Naive thymus-derived CD8-positive, alpha-beta T cell (primary cell): ENCODE measurements around the gene ARMH3. TPM values are rescaled to one million over a fixed set of nuclear protein-coding genes. Genes with fewer than 3 reads are reported as not detected.

ENCODE experiments used
- ATAC-seq, 2 donors: fragments of 150-1000 bp; cut with Tn5 transposase in 1 of 2; sonication (Bioruptor Pico), chemical (Tn5 transposase) in 1 of 2; 1 replicate in 1 of 2; 2 replicates in 1 of 2; pipeline ENCODE4 v1.10.0; 2021; ENCODE audit warnings: mild to moderate bottlenecking in 2 of 2, moderate library complexity in 2 of 2
- POLR2A ChIA-PET: fragments of 350-600 bp; sonication (Branson Sonifier 250); formaldehyde crosslinking; loops from one replicate; lab custom pipeline; 2021; ENCODE audit warnings: antibody characterized with exemption; lab: Charles Lee
- DNase-seq, 10 donors: peaks; one replicate each; pipeline versions ENCODE4 v3.0.0 to v3.0.0-alpha.2; 2020 to 2022
- H3K27ac Mint-ChIP-seq, 10 donors: one replicate each; pipeline ENCODE4 v1.8.0; 2020 to 2022; ENCODE audit warnings: mild to moderate bottlenecking in 10 of 10, mixed read lengths in 10 of 10, moderate library complexity in 4 of 10, inconsistent platforms in 1 of 10
- H3K27me3 Mint-ChIP-seq, 5 donors: one replicate each; pipeline ENCODE4 v1.8.0; 2021 to 2022; ENCODE audit warnings: mixed read lengths in 5 of 5
- H3K36me3 Mint-ChIP-seq, 3 donors: one replicate each; pipeline ENCODE4 v1.8.0; 2020 to 2022; ENCODE audit warnings: mixed read lengths in 3 of 3, mild to moderate bottlenecking in 2 of 3, inconsistent platforms in 1 of 3
- H3K4me1 Mint-ChIP-seq, 4 donors: one replicate each; pipeline ENCODE4 v1.8.0; 2021 to 2022; ENCODE audit warnings: mixed read lengths in 4 of 4
- H3K4me3 Mint-ChIP-seq, 10 donors: one replicate each; pipeline ENCODE4 v1.8.0; 2020 to 2022; ENCODE audit warnings: mild to moderate bottlenecking in 10 of 10, mixed read lengths in 10 of 10, moderate library complexity in 6 of 10, inconsistent platforms in 1 of 10
- H3K9me3 Mint-ChIP-seq, 9 donors: one replicate each; pipeline ENCODE4 v1.8.0; 2020 to 2022; ENCODE audit warnings: mixed read lengths in 9 of 9, mild to moderate bottlenecking in 3 of 9, inconsistent platforms in 1 of 9, moderate library complexity in 1 of 9
- polyA plus RNA-seq, 3 donors: library from polyadenylated mRNA; unstranded; fragments of 300-500 nt; fragmentation: Illumina TruSeq; gene quantifications; one replicate each; pipeline ENCODE4 v1.2.3, GENCODE V29; 2021
- total RNA-seq, 8 experiments: library from RNA in 2 of 8; stranded (reverse) in 2 of 8; gene quantifications; one replicate each; pipeline ENCODE4 v1.2.3 and lab custom pipeline; 2021 to 2026

ARMH3 gene
- total and polyA plus RNA-seq, 5 experiments from 2014 or later = 19.9 to 30.2 (median 23.1) TPM

DNA sequence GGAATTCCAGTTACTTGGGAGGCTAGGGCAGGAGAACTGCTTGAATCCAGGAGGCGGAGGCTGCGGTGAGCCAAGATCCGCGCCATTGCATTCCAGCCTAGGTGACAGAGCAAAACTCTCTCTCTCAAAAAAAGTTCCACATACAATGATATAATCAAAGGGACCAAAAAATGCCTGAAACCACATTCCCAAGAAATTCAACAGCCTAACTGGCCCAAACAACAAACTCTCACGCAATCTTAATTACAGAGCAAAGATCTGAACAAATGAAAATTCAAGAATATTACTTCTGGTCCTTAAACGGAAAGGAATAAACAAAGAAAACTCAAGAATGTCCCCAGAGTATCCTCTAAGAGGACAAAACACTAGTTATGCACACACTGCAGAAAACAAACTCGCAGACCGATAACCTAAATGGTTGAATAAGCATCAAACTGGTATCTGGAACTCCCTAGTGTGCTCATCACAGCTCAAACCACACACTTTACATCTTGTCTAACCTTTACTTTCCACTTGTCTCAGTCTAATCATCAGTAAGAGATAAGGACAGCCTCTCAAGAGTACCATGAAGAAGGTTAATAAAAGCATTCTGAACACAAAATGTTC is 241.4 kb downstream of the ARMH3 start:
- no peaks in the 10 kb centered on the region for H3K9me3 Mint-ChIP-seq
- peak overlapping the region; percentile 94 to 100 (median 98) for H3K4me3 Mint-ChIP-seq
- ATAC-seq (no peak), DNase-seq (no peak)
- H3K27me3 Mint-ChIP-seq = peaks cover 0 to 2% (median 0%) of the 10 kb centered on the region in 5 donors
- POLR2A ChIA-PET = interaction anchor here (0.5 to 5.9 kb wide), 6 partner anchors 10 to 179 kb away, joined by 3 to 118 read pairs (median 5); partner anchors contain the start of gene NPM3
- H3K36me3 Mint-ChIP-seq = peaks cover 0 to 52% (median 0%) of the 10 kb centered on the region in 3 donors
- peaks cover 26 to 70% (median 59%) of the 10 kb centered on the region in 4 donors for H3K4me1 Mint-ChIP-seq
- H3K27ac Mint-ChIP-seq = peak overlapping the region; percentile 54 to 99 (median 90)

GRCh38 chr10:101812606-101813005 is 243.4 kb downstream of the ARMH3 start:
- DNase-seq (no peak), ATAC-seq (no peak)
- Mint-ChIP-seq H3K9me3 (no peaks in the 10 kb centered on the region), H3K4me3 (peak overlapping the region in 7 of 10 donors; percentile 24 to 100 (median 59)), H3K27me3 (no peaks in the 10 kb centered on the region), H3K4me1 (peaks cover 20 to 69% (median 56%) of the 10 kb centered on the region in 4 donors), H3K36me3 (peaks cover 0 to 69% (median 0%) of the 10 kb centered on the region in 3 donors), H3K27ac (peak overlapping the region; percentile 17 to 99 (median 65))
- POLR2A ChIA-PET = interaction anchor here (1.0 kb wide), 1 partner anchor 10 kb away, joined by 3 read pairs; no protein-coding TSS in a partner anchor

DNA sequence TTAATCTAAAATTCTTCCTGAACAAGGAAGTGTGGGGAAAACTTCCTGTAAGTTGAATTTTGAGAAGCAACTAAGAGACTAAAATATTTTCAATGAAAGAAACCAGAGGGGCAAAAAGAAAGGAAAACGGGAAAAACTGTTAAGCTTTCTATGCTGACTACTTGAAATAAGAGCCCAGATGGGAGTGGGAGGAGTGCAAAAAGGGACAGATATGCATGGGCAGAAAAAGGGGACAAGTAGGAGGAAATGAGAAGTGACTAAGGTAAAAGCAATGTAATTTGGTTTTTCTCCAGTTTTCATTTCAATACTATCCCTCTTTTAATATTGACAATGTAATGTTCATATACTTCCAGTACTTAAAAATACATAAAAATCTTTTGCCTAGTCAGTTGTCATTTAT is 248.8 kb downstream of the ARMH3 start:
- DNase-seq = no peak
- Mint-ChIP-seq H3K9me3 (no peaks in the 10 kb centered on the region), H3K27ac (peak overlapping the region in 5 of 10 donors; percentile 23 to 76 (median 47)), H3K4me1 (peaks cover 5 to 42% (median 35%) of the 10 kb centered on the region in 4 donors), H3K4me3 (no peak overlapping the region), H3K36me3 (peaks cover 0 to 90% (median 5%) of the 10 kb centered on the region in 3 donors), H3K27me3 (no peaks in the 10 kb centered on the region)
- POLR2A ChIA-PET = no interaction called here
- ATAC-seq = no peak

DNA sequence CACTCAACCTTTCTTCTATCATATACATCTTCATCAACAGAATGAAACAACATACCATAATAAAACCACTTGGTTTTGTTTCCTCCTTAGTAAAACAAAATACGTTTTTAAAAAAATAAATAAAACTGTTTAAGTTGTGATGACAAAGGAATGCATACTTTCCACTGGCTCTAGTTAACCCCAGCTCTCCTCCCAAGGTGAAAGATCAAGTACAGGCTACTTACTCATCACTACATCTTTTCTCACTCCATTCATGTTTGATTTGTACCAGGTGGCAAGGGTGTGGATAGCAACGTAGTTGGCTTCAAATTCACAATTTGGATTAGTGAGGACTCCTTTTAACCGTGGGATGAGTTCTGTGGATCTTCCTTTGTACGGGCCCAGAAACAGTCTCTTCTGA is 252.5 kb downstream of the ARMH3 start:
- peaks cover 6 to 91% (median 19%) of the 10 kb centered on the region in 3 donors for H3K36me3 Mint-ChIP-seq
- no peak for DNase-seq
- no peaks in the 10 kb centered on the region for H3K9me3 Mint-ChIP-seq
- H3K27ac Mint-ChIP-seq = peak overlapping the region in 1 of 10 donors; percentile 28
- peaks cover 15 to 42% (median 39%) of the 10 kb centered on the region in 4 donors for H3K4me1 Mint-ChIP-seq
- no peak for ATAC-seq
- H3K4me3 Mint-ChIP-seq = no peak overlapping the region
- POLR2A ChIA-PET = interaction anchor here (0.6 to 0.7 kb wide), 2 partner anchors 24 to 65 kb away, joined by 3 to 7 read pairs; no protein-coding TSS in a partner anchor
- no peaks in the 10 kb centered on the region for H3K27me3 Mint-ChIP-seq

- Mint-ChIP-seq H3K9me3 (no peaks in the 10 kb centered on the region), H3K36me3 (peaks cover 6 to 98% (median 31%) of the 10 kb centered on the region in 3 donors), H3K4me3 (no peak overlapping the region), H3K27me3 (no peaks in the 10 kb centered on the region), H3K4me1 (peaks cover 20 to 45% (median 41%) of the 10 kb centered on the region in 4 donors), H3K27ac (peak overlapping the region in 3 of 10 donors; percentile 1 to 38 (median 15))
- POLR2A ChIA-PET = interaction anchor here (0.7 to 2.3 kb wide), 4 partner anchors 21 to 104 kb away, joined by 3 to 9 read pairs (median 5); partner anchors contain the start of gene OGA
- DNase-seq (no peak), ATAC-seq (no peak)
Observed at GRCh38 chr10:101797403-101798059, 258.4 kb downstream of the ARMH3 start.

Other genes with a start within 250 kb of the ARMH3 start
- 100 to 1,000 TPM; 370 to 406 TPM for gene OGA, start 237.7 kb downstream of the ARMH3 start, total RNA-seq
- 10 to 100 TPM; 35.7 to 43.7 (median 41.9) TPM for gene OGA, start 237.7 kb downstream of the ARMH3 start, polyA plus RNA-seq
- gene KCNIP2, start 212.4 kb downstream of the ARMH3 start, total RNA-seq = 1 to 10 TPM; 2.0 to 2.5 TPM
- gene KCNIP2, start 212.4 kb downstream of the ARMH3 start, polyA plus RNA-seq = not detected
- gene HPS6, start 9.2 kb upstream of the ARMH3 start, total RNA-seq = 10 to 100 TPM; 21.2 to 22.0 TPM
- 10 to 100 TPM; 14.6 to 22.0 (median 16.8) TPM for gene HPS6, start 9.2 kb upstream of the ARMH3 start, polyA plus RNA-seq
- gene LDB1, start 64.2 kb upstream of the ARMH3 start, total RNA-seq = 100 to 1,000 TPM; 149 to 156 TPM
- 10 to 100 TPM; 29.2 to 45.1 (median 40.7) TPM for gene LDB1, start 64.2 kb upstream of the ARMH3 start, polyA plus RNA-seq
- 10 to 100 TPM; 42.4 to 45.1 TPM for gene PPRC1, start 76.9 kb upstream of the ARMH3 start, total RNA-seq
- 10 to 100 TPM in 2 of 3 donors, 1 to 10 TPM in 1; 6.2 to 23.7 (median 13.5) TPM for gene PPRC1, start 76.9 kb upstream of the ARMH3 start, polyA plus RNA-seq
- gene NOLC1, start 96.2 kb upstream of the ARMH3 start, total RNA-seq = 10 to 100 TPM; 64.0 to 71.2 TPM
- gene NOLC1, start 96.2 kb upstream of the ARMH3 start, polyA plus RNA-seq = 10 to 100 TPM; 44.1 to 87.9 (median 74.0) TPM
- not detected for gene ELOVL3, start 170.1 kb upstream of the ARMH3 start, total RNA-seq
- gene ELOVL3, start 170.1 kb upstream of the ARMH3 start, polyA plus RNA-seq = not detected
- not detected for gene PITX3, start 185.3 kb upstream of the ARMH3 start, total RNA-seq
- not detected for gene PITX3, start 185.3 kb upstream of the ARMH3 start, polyA plus RNA-seq
- 10 to 100 TPM; 36.9 to 41.0 TPM for gene GBF1, start 189.4 kb upstream of the ARMH3 start, total RNA-seq
- gene GBF1, start 189.4 kb upstream of the ARMH3 start, polyA plus RNA-seq = 10 to 100 TPM in 2 of 3 donors, 1 to 10 TPM in 1; 6.3 to 17.1 (median 10.7) TPM